Smooth muscle cell (in vitro differentiated cells): ENCODE measurements around the gene CCL21. TPM values are rescaled to one million over a fixed set of nuclear protein-coding genes. Genes with fewer than 3 reads are reported as not detected.

ENCODE experiments used
- DNase-seq: peaks from one replicate; lab custom pipeline; 2025; ENCODE audit not compliant: unreplicated experiment; lab: John Stamatoyannopoulos, UW
- H2AFZ ChIP-seq: fragments of 200-600 bp; sonication (generic); 2 replicates; pipeline ENCODE4 v1.6.0; 2016; ENCODE audit warnings: antibody characterized with exemption, low read depth, mild to moderate bottlenecking
- H3F3A ChIP-seq: fragments of 200-600 bp; sonication (generic); 2 replicates; pipeline ENCODE4 v1.6.0; 2017; ENCODE audit warnings: antibody characterized with exemption, low read depth
- H3K27ac ChIP-seq: fragments of 200-600 bp; sonication (generic); 2 replicates; pipeline ENCODE4 v1.5.1; 2016; ENCODE audit warnings: low read depth, mild to moderate bottlenecking
- H3K27me3 ChIP-seq: fragments of 200-600 bp; sonication (generic); 2 replicates; pipeline ENCODE4 v1.6.1; 2016; ENCODE audit warnings: low read depth, mild to moderate bottlenecking
- H3K36me3 ChIP-seq: fragments of 200-600 bp; sonication (generic); 2 replicates; pipeline ENCODE4 v1.5.1; 2016; ENCODE audit warnings: low read depth
- H3K4me1 ChIP-seq: fragments of 200-600 bp; sonication (generic); 2 replicates; pipeline ENCODE4 v1.5.1; 2016; ENCODE audit warnings: low read depth
- H3K4me2 ChIP-seq: fragments of 200-600 bp; sonication (generic); 2 replicates; pipeline ENCODE4 v1.6.0; 2016; ENCODE audit warnings: mild to moderate bottlenecking
- H3K4me3 ChIP-seq: fragments of 200-600 bp; sonication (generic); 2 replicates; pipeline ENCODE4 v1.5.1; 2016; ENCODE audit warnings: mild to moderate bottlenecking
- H3K79me2 ChIP-seq: fragments of 200-600 bp; sonication (generic); 2 replicates; pipeline ENCODE4 v1.6.0; 2016; ENCODE audit warnings: low read depth, mild to moderate bottlenecking
- H3K9ac ChIP-seq: fragments of 200-600 bp; sonication (generic); 2 replicates; pipeline ENCODE4 v1.6.0; 2016; ENCODE audit warnings: low read depth
- H3K9me3 ChIP-seq: fragments of 200-600 bp; sonication (generic); replicated peaks from 2 replicates; pipeline ENCODE4 v1.5.1; 2016; ENCODE audit warnings: low read depth
- H4K20me1 ChIP-seq: fragments of 200-600 bp; sonication (generic); 2 replicates; pipeline ENCODE4 v1.6.0; 2016; ENCODE audit warnings: low read depth
- CTCF ChIP-seq: fragments of 200-600 bp; sonication (generic); IDR thresholded peaks from 2 replicates; pipeline ENCODE4 v1.5.1; 2017; ENCODE audit warnings: borderline replicate concordance, mild to moderate bottlenecking, antibody characterized with exemption; ENCODE audit not compliant: insufficient read depth, poor library complexity, severe bottlenecking
- WGBS: methylation state at CpG from one replicate; pipeline ENCODE4 v1.1.7; 2016; ENCODE audit warnings: low lambda C conversion rate; 5-methylcytosine and 5-hydroxymethylcytosine counted together
- polyA plus RNA-seq: library from polyadenylated mRNA; unstranded; fragments of >200 nt; fragmentation: Nextera tagmentation; extraction: Ambion mirVana; gene quantifications from 2 replicates; pipeline ENCODE4 v1.2.1, GENCODE V29; 2016
- total RNA-seq: library from RNA; depleted of rRNA; stranded (reverse); fragments of >200 nt; gene quantifications from 2 replicates; pipeline ENCODE4 v1.2.3, GENCODE V29; 2014

CCL21 gene
- total and polyA plus RNA-seq, 2 experiments from 2014 or later: not detected

GRCh38 chr9:34737677-34738260 lies 27.8 kb upstream of the CCL21 start:
- no peaks in the 10 kb centered on the region for H3K4me1 ChIP-seq
- H3K79me2 ChIP-seq: no peaks in the 10 kb centered on the region
- no peaks in the 10 kb centered on the region for H4K20me1 ChIP-seq
- H3K9ac ChIP-seq: no peak overlapping the region
- H3K4me3 ChIP-seq: no peak overlapping the region
- H3F3A ChIP-seq: no peaks in the 10 kb centered on the region
- WGBS: 41% methylated on average over 6 of the region's 6 CpGs
- H3K9me3 ChIP-seq: no peaks in the 10 kb centered on the region
- H3K27ac ChIP-seq: no peak overlapping the region
- H2AFZ ChIP-seq: no peak overlapping the region
- H3K4me2 ChIP-seq: no peak overlapping the region
- no peaks in the 10 kb centered on the region for H3K36me3 ChIP-seq
- TF ChIP-seq CTCF: no peak
- no peaks in the 10 kb centered on the region for H3K27me3 ChIP-seq
- DNase-seq: no peak

- no peak for DNase-seq
- no peaks in the 10 kb centered on the region for H4K20me1 ChIP-seq
- H3K36me3 ChIP-seq: no peaks in the 10 kb centered on the region
- H3K4me1 ChIP-seq: no peaks in the 10 kb centered on the region
- TF ChIP-seq CTCF: no peak
- no peak overlapping the region for H2AFZ ChIP-seq
- H3K9ac ChIP-seq: no peak overlapping the region
- H3K27ac ChIP-seq: no peak overlapping the region
- H3K79me2 ChIP-seq: no peaks in the 10 kb centered on the region
- H3K4me3 ChIP-seq: no peak overlapping the region
- no peaks in the 10 kb centered on the region for H3K9me3 ChIP-seq
- H3F3A ChIP-seq: no peaks in the 10 kb centered on the region
- H3K4me2 ChIP-seq: no peak overlapping the region
- H3K27me3 ChIP-seq: no peaks in the 10 kb centered on the region
Measured at GRCh38 chr9:34734720-34735119, 24.8 kb upstream of the CCL21 start.

GRCh38 chr9:34732886-34733285 lies 22.9 kb upstream of the CCL21 start:
- no peaks in the 10 kb centered on the region for H3K27me3 ChIP-seq
- no peak overlapping the region for H3K4me3 ChIP-seq
- H3K36me3 ChIP-seq: no peaks in the 10 kb centered on the region
- H3F3A ChIP-seq: no peaks in the 10 kb centered on the region
- H3K79me2 ChIP-seq: no peaks in the 10 kb centered on the region
- no peak overlapping the region for H2AFZ ChIP-seq
- H3K4me2 ChIP-seq: no peak overlapping the region
- no peak overlapping the region for H3K9ac ChIP-seq
- WGBS: 81% methylated on average over 2 of the region's 2 CpGs
- H3K27ac ChIP-seq: no peak overlapping the region
- no peaks in the 10 kb centered on the region for H4K20me1 ChIP-seq
- no peak for DNase-seq
- no peaks in the 10 kb centered on the region for H3K4me1 ChIP-seq
- H3K9me3 ChIP-seq: no peaks in the 10 kb centered on the region
- TF ChIP-seq CTCF: no peak

- Histone ChIP-seq H3K4me1 (no peaks in the 10 kb centered on the region), H4K20me1 (no peaks in the 10 kb centered on the region), H3K4me2 (no peak overlapping the region), H3K36me3 (no peaks in the 10 kb centered on the region), H3K4me3 (no peak overlapping the region), H3K9me3 (no peaks in the 10 kb centered on the region), H3K79me2 (no peaks in the 10 kb centered on the region), H3K9ac (no peak overlapping the region), H3K27ac (no peak overlapping the region), H2AFZ (no peak overlapping the region), H3F3A (no peaks in the 10 kb centered on the region), H3K27me3 (no peaks in the 10 kb centered on the region)
- 92% methylated on average over 1 of the region's 1 CpG for WGBS
- DNase-seq: no peak
- TF ChIP-seq CTCF: no peak
Measured at GRCh38 chr9:34732478-34732877, 22.5 kb upstream of the CCL21 start.
